Hepatocyte (in vitro differentiated cells): ENCODE data around the gene CACNA1F.

Experiments used
- CTCF ChIP-seq: fragments of 200-600 bp; sonication (generic); IDR thresholded peaks from 2 replicates; pipeline ENCODE4 v1.5.1; 2016; ENCODE audit warnings: antibody characterized with exemption, mild to moderate bottlenecking; ENCODE audit not compliant: poor library complexity
- EZH2 ChIP-seq: fragments of 200-600 bp; sonication (generic); IDR thresholded peaks from 2 replicates; pipeline ENCODE4 v1.6.1; 2016; ENCODE audit warnings: antibody characterized with exemption, mild to moderate bottlenecking, borderline replicate concordance
- EZH2phosphoT487 ChIP-seq: fragments of 200-600 bp; sonication (generic); IDR thresholded peaks from one replicate; pipeline ENCODE4 v1.6.1; 2018; ENCODE audit warnings: antibody characterized with exemption, mild to moderate bottlenecking, low read depth, moderate library complexity; ENCODE audit not compliant: unreplicated experiment, severe bottlenecking

- TF ChIP-seq EZH2 (no peak), CTCF (no peak), EZH2phosphoT487 (no peak)
These were observed 40.1 kb upstream of the CACNA1F start for GRCh38 chrX:49273181-49273727.
